ENCODE data around the gene EPS8L2.

EPS8L2 gene

GRCh38 chr11:696955-697491 is 9.0 kb upstream of the EPS8L2 start:
- Histone ChIP-seq H4K20me1 (ENCODE audit: insufficient read depth) (no peaks in the 10 kb centered on the region), H3K36me3 (ENCODE audit: insufficient read depth) (no peaks in the 10 kb centered on the region), H2AFZ (ENCODE audit: low read depth) (no peak overlapping the region), H3K27me3 (ENCODE audit: insufficient read depth, low read depth) (no peaks in the 10 kb centered on the region), H3K4me2 (peak overlapping the region; percentile 71), H3K9ac (no peak overlapping the region), H3K4me1 (ENCODE audit: low read depth, poor library complexity, severe bottlenecking) (peaks cover 22% of the 10 kb centered on the region), H3K79me2 (ENCODE audit: insufficient read depth, low read depth) (peaks cover 35% of the 10 kb centered on the region), H3K27ac (no peak overlapping the region; the same call in 1 of the 2 replicates), H3K4me3 (IDR thresholded peaks at IDR 0.05; ENCODE audit: insufficient read depth, low read depth, low read length) (no peak overlapping the region)
- TF ChIP-seq CTCF (conservative IDR thresholded peaks at IDR 0.05; ENCODE audit: low read depth, low read length) = no peak

GRCh38 chr11:697811-698311 is 8.2 kb upstream of the EPS8L2 start:
- Histone ChIP-seq H3K27ac (no peak overlapping the region), H3K79me2 (ENCODE audit: insufficient read depth, low read depth) (peaks cover 27% of the 10 kb centered on the region), H3K4me3 (IDR thresholded peaks at IDR 0.05; ENCODE audit: insufficient read depth, low read depth, low read length) (no peak overlapping the region), H4K20me1 (ENCODE audit: insufficient read depth) (no peaks in the 10 kb centered on the region), H3K27me3 (ENCODE audit: insufficient read depth, low read depth) (no peaks in the 10 kb centered on the region), H3K4me2 (no peak overlapping the region), H3K36me3 (ENCODE audit: insufficient read depth) (no peaks in the 10 kb centered on the region), H3K4me1 (ENCODE audit: low read depth, poor library complexity, severe bottlenecking) (peaks cover 20% of the 10 kb centered on the region), H3K9ac (no peak overlapping the region), H2AFZ (ENCODE audit: low read depth) (no peak overlapping the region)
- no peak for TF ChIP-seq CTCF (conservative IDR thresholded peaks at IDR 0.05; ENCODE audit: low read depth, low read length)

DNA sequence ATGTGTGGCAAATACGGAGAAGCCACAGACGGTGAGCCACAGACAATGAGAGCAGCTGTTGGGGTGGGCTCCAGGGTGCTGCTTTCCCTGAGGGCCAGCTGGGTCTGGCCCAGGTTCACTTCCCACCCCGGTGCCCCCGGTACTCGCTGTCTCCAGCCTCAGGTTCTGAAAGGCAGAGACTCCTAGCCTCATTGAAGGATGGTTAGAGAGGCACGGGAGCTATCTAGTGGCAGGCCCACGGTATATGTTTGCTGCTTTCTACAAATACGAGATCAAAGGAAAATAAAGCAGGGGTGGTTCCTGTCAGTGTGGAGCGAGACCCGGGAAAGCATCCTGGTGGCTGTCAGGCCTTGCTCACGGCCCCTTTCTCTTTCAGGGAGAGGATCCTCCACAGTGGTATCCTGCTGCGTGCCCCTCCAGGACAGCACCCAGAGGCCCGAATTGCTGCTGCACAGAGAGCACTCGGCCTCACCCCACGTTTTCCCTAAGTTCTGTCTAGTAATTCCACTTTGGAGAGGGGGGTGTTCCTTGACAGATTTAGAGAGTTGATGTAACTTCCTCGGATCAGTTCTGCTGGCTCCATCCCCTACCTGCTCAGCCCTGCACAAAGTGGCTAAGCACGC is 7.4 kb upstream of the EPS8L2 start:
- Histone ChIP-seq H3K4me1 (ENCODE audit: low read depth, poor library complexity, severe bottlenecking) (peaks cover 13% of the 10 kb centered on the region), H4K20me1 (ENCODE audit: insufficient read depth) (no peaks in the 10 kb centered on the region), H3K79me2 (ENCODE audit: insufficient read depth, low read depth) (peaks cover 19% of the 10 kb centered on the region), H3K27me3 (ENCODE audit: insufficient read depth, low read depth) (no peaks in the 10 kb centered on the region), H3K9ac (no peak overlapping the region), H3K4me2 (no peak overlapping the region), H3K27ac (no peak overlapping the region), H3K36me3 (ENCODE audit: insufficient read depth) (no peaks in the 10 kb centered on the region), H3K4me3 (IDR thresholded peaks at IDR 0.05; ENCODE audit: insufficient read depth, low read depth, low read length) (no peak overlapping the region), H2AFZ (ENCODE audit: low read depth) (no peak overlapping the region)
- no peak for TF ChIP-seq CTCF (conservative IDR thresholded peaks at IDR 0.05; ENCODE audit: low read depth, low read length)

DNA sequence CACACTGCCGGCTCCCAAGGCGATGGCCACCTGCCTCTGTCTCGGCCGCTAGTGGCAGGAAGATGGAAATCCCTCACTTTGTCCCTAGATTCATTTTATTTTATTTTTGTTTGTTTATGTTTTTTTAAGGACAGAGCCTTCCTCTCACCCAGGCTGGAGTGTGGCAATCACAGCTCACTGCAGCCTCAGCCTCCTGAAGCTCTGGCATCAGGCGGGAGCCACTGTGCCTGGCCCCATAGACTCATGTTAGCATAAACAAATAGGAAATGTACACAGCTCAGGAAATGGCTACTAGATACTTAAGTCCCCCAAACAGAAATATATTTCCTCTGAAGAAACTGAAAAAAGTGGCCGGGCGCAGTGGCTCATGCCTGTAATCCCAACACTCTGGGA is 6.9 kb upstream of the EPS8L2 start:
- Histone ChIP-seq H3K36me3 (ENCODE audit: insufficient read depth) (no peaks in the 10 kb centered on the region), H3K27me3 (ENCODE audit: insufficient read depth, low read depth) (no peaks in the 10 kb centered on the region), H3K27ac (no peak overlapping the region), H3K79me2 (ENCODE audit: insufficient read depth, low read depth) (peaks cover 14% of the 10 kb centered on the region), H3K4me3 (IDR thresholded peaks at IDR 0.05; ENCODE audit: insufficient read depth, low read depth, low read length) (no peak overlapping the region), H3K4me2 (no peak overlapping the region), H2AFZ (ENCODE audit: low read depth) (no peak overlapping the region), H3K9ac (no peak overlapping the region), H4K20me1 (ENCODE audit: insufficient read depth) (no peaks in the 10 kb centered on the region), H3K4me1 (ENCODE audit: low read depth, poor library complexity, severe bottlenecking) (peaks cover 10% of the 10 kb centered on the region)
- TF ChIP-seq CTCF (conservative IDR thresholded peaks at IDR 0.05; ENCODE audit: low read depth, low read length) = no peak
